ENCODE data around the gene CDH22.
A peak's percentile ranks its signal among the peaks of the same experiment; 100 is the strongest.

The CDH22 gene, protein sequence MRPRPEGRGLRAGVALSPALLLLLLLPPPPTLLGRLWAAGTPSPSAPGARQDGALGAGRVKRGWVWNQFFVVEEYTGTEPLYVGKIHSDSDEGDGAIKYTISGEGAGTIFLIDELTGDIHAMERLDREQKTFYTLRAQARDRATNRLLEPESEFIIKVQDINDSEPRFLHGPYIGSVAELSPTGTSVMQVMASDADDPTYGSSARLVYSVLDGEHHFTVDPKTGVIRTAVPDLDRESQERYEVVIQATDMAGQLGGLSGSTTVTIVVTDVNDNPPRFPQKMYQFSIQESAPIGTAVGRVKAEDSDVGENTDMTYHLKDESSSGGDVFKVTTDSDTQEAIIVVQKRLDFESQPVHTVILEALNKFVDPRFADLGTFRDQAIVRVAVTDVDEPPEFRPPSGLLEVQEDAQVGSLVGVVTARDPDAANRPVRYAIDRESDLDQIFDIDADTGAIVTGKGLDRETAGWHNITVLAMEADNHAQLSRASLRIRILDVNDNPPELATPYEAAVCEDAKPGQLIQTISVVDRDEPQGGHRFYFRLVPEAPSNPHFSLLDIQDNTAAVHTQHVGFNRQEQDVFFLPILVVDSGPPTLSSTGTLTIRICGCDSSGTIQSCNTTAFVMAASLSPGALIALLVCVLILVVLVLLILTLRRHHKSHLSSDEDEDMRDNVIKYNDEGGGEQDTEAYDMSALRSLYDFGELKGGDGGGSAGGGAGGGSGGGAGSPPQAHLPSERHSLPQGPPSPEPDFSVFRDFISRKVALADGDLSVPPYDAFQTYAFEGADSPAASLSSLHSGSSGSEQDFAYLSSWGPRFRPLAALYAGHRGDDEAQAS

DNA sequence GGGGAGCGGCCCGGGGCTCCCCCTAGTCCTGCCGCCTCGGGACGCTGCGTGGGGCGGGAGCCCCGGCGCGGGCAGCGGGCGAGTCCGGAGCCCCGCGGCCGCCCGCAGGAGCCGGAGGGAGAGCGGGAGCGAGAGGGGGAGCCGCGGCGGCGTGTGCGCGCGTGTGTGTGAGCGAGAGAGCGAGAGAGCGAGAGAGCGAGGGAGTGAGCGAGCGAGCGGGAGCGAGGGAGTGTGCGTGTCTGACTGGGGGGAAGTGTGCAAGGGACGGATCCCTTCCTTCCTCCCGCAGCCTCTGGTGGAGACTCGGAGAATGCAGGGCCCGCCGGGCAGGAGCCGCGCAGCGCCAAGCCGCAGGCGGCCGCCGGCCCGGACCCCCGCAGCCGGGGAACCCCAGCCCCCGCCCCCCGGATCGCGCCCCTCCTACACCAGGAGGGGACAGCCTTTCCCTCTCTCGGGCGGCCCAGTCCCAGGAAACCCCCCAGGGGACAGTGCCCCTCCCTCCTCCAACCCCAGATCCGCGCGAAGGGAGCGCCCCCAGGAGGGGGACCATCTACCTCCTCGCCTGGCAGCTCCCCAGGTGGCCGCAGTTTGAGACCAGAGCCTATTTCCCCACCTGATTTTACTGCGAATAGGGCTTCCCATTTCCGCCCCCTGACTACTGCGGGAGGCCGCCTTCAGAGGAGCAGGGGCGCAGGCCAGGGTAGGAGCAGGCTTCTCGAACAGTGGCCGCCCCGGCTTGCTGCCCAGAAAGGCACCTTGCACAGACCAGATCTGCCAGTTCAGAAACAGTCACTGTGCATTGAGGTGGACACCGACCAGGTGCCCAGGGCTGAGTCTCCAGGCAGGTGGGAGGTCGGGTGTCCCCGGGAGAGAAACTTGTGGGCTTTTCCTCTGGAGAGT lies at the start of gene CDH22:
TSS of gene CDH22 (minus strand) at position 241 of the 900 bp plus-strand sequence. CDS start 57,204 bp downstream, outside the sequence.
- DNase-seq (ENCODE audit: low spot score): peak; percentile 62

DNA sequence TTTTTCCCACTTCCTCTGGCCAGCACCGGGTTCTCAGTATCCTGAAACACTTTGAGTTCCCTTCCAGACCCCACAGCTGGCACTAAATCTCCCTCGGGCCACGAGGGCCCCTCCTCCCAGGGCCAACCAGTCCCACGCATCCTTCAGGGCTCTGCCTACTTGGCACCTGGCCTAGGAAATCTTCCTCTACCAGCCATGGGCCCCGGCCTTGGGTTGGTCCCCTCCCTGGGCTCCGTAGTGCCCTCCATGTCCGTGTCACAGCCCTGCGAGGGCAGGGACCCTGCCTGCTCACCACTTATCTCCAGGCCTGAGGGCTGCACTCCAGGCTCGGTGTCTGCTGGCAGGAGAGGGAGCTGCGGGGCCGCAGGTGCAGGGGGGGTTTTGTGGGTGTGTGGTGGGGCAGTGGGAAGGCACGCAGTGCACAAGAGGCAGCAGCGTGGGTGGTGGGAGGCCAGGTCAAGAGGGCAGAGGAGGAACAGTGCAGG lies 48.8 kb upstream of the CDH22 start:
- DNase-seq (ENCODE audit: low spot score): no peak

DNA sequence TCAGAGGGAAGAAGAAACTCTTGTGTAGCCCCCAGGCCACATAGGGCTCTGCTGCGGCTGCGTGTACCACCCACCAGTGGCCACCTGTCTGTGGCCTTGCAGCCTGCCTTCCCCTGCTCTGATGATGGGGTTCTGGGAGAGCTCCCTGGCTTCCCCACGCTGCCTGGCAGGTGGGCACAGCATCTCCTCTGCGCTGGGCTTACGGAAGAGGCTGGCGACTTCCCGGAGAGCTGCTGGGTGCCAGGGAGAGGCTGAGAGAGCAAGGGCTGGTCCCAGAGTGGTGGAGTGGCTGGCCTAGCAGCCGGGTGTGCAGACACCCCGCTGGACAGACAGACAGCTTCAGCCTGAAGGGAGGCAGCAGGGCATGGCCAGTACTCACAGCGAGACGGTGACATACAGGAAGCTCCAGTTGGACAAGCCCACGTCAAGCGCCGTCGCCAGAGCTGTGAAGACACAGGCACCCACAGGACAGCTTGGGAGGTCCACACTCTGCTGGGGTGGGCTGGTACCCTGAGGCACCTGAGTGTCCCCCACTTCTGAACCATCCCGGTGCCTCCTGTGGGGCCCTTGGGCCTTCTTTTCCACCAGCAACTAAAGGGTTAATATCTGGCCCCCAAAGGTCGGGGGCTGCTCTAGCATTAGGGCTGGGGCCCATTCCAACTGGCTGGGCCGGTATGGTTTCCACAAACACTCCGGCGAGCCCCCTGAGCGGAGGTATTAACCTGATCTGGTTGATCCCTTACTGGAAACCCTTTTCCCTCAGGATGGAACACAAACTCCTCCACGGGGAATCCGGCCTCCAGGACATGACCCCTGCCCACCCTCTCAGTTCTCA lies 48.1 kb upstream of the CDH22 start:
- no peak for DNase-seq (ENCODE audit: low spot score)

DNA sequence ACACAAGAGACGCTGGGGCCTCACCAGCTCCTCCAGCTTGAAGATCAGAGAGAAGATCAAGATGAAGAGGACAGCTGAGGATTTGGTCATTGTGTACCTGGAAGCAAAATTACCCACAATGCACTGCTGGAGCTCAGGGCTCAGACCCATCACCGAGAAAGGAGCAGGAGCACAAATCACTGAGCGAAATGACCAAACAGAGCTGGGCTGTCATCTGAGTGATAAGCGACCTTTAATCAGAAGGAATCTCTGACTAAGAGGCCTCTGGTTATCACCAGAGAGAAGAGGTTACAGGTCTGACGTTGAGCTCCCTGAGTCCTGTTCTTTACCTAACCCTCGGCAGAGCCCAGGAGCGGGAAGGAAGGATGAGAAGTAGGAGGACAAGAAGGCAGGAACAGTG lies 47.5 kb upstream of the CDH22 start:
- no peak for DNase-seq (ENCODE audit: low spot score)

DNA sequence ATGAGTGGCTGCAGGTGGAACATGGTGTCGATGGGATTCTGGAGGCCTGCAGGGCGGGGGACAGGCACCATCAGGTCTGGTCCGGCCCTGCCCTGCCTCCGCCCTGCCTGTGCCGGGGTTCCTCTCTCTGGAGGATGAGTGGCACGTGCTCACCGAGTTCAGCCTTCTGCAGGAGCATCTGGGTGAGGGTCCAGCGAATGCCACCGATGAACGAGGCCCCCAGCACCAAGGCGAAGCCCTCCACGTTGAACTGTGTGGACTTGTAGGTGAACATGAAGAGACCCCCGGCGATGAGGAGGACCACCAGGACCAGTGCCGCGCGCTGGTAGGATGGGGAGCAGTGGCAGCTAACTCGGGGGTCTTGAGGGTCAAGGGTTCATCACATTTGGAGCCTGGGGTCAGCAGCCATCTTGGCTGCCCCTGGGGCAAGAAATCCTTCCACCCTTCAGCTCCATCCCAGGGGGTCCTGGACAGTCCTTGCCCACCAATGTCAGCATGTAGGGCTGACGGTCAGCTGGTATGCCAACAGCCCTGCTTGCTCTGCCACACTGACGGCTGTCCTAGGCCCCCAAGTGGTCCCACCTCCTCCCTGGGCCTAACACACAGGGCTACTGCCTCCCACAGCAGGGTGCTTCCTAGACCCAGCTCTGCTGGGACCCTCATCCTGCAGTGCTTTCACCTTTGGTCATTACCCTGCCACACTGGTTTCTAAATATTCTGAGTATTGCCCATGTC lies 46.8 kb upstream of the CDH22 start:
- DNase-seq (ENCODE audit: low spot score): no peak

DNA sequence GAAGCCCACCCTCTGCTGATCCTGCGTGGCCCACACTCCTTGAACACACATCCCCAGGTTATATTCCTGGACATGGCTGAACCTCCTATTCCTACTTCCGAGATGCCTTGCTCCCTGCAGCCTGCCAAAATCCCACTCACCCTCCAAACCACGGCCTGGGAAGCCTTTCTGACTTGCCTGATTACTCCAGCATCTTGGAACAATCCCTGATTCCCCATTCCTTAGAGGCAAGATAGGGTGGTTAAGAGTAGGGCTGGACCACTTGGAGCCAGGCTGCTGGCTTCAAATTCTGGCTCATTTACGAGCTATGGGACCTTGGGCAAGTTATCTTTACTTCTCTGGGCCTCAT lies 45.9 kb upstream of the CDH22 start:
- no peak for DNase-seq (ENCODE audit: low spot score)

DNA sequence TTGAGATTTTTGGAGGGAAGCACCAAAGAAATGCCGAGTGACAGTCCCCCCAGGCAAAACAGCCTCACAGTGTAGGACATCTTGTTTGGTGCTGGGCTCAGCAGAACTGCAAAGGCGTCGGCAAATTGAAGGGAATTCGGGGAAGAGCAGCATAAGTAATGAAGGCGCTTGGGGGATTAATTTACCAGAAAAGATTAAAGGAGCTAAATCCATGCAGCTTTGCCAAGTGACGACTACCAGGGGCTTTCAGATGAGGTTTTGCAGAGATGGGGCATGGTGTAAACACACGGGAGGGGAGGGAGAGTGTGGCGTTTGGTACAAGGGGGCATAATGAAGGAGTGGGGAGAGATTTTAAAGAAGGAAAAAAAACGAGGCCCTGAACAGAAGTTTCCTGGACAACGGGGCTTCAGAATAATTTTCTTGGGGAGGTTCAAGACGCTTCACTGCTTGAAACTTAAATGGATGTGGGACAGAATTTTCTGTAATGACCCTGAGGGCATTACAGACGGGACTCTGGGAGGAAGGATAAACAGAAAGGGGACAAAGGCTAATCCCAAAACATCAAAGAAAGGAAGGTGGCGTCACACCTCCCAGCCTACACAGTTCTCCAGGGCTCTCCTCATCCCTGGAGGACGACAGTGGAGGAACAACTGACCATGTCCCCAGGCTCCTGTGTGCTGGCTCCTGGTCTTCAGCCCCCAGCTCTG lies 45.4 kb upstream of the CDH22 start:
- no peak for DNase-seq (ENCODE audit: low spot score)

DNA sequence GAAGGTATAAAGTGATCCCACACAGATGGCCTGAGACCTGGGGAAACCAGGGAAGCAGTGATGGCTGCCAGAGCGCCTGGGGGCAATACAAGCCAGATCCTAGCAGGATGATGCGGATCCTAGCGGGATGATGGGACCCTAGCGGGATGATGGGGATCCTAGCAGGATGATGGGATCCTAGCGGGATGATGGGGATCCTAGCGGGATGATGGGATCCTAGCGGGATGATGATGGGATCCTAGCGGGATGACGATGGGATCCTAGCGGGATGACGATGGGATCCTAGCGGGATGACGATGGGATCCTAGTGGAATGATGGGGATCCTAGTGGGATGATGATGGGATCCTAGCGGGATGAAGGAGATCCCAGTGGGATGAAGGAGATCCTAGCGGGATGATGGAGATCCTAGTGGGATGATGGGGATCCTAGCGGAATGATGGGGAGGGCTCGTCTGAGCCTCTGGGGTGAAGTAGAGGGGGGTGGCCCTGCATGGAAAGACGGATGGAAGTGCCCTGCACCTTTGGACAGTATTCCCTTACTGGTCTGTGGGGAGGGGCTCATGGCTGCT lies 44.2 kb upstream of the CDH22 start:
- DNase-seq (ENCODE audit: low spot score): no peak

DNA sequence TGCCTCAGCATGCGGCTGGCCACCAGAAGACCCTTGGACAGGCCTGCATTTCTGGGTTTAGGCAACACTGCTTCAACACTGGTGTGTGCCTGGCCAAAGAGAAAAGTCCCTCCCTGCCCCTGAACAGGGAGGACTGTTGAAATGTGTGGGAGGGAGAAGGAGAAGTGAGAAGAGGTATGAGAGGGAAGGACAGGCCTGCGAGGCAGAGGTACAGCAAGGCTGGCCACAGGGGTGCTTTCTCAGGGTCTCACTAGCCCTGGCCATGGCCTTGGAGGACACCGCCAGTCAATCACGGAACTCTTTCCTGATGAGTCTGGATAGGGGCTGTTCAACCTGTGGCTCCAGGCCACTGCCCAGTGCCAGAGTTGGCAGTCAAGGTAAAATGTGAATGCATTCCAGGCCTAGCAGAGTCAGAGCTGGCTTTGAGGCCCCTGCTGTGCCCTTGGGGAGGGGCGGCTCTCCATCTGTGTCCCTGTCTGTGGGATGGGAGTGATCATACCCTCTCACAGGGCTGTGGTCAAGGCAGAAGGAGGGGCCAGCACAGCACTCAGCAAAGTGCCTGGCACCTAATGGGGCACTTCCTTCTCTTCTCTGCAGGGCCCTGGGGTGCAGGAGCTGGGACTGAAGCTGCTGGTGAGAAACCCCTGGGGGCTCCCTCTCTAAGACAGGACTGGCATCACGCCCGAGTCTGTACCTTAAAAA lies 43.2 kb upstream of the CDH22 start:
- no peak for DNase-seq (ENCODE audit: low spot score)

DNA sequence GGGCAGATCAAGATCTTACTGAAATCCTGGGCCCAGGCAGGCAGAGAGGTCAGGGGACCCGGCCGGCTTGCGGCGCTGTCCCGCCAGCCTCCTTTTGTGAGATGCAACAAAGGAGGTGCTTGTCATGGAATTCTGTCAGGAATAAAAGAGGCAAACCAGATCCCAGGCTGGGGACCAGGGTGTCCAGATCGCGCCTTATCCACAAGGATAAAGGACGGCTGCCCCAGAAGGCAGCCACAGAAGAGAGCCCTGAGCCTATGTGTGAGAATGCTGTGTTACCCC lies 42.6 kb upstream of the CDH22 start:
- DNase-seq (ENCODE audit: low spot score): no peak

DNA sequence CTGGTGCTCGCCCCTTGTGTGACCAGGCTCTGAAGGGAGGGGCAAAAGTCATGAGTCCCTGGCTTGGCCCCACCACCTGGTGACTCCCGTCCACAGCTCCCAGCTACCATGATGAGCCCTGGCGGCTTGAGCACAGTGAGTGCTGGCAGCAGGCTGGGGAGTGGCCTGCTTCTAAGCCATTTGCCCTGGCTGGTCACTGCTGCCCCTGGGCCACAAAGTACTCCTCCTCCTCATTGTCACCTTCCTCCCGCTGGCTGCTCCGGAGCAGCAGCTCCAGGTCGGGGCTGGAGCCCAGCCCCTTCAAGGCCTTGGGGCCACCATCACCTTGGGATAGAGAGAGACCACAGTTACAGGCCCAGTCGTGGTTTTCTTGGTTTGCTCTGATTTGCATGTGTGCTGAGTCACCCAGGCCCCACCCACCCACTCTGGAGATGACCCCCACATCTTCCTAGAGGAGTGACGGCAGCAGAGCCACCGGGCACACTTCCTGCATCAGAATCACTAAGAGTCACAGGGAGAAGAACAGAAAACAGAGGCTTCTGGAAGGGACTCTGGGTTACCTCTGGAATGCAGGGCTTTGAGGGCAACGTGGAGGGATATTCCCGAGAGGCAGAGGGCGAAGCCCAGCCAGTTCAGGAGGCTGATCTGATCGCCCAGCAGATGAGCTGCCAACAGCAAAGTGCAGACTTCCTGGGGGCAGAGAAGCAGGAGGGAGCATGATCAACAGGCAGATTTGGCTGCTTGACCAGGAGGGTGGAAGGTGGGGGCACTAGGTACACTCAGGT lies 42.1 kb upstream of the CDH22 start:
- DNase-seq (ENCODE audit: low spot score): peak; percentile 68

DNA sequence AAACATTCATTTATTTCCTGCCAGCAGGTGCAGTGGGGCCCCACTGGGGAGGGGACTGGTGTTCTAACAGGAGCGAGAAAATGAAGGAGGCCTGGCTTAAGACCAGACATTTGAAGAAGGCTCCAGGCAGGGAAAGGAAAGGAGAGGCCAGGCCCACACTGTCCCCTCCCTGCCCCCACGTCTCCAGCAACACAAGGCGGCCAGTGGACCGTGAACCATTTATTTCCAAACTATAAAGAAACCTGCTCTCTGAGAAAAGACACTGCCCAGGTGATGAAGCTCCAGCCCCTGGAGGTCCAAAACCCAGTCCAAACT lies 41.4 kb upstream of the CDH22 start:
- peak; percentile 53 for DNase-seq (ENCODE audit: low spot score)

DNA sequence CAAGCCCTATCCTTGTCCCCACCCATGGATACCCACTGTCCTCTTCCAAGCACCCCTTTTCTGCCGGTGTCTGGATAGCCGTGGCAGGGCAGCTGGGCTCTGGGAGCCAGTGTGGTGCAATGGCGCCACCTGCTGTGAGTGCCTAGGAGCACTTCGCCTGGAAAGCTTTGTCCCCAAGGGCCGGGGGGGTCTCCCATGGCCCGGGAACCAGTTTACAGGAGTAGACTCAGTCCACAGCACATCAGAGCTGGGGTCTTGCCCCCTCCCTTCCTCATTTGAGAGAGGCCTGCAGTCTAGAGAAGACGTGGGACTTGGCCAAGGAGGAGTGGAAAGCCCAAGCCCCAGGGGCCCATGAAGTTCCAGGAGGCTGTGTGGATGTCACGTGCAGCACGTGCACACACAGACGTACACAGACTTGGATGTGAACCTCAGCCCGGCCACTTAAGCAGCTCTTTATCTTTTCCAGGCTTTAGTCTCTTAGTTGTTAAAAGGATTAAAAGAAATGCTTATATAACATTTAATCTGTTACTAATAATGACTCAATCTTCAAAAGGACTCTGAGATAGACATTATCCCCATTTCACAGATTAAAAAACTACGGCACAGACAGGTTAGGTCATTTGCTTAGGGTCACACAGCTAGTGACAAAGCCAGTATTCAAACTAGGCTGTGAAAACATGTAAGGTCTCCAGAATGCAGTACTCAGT lies 40.9 kb upstream of the CDH22 start:
- peak; percentile 54 for DNase-seq (ENCODE audit: low spot score)

DNA sequence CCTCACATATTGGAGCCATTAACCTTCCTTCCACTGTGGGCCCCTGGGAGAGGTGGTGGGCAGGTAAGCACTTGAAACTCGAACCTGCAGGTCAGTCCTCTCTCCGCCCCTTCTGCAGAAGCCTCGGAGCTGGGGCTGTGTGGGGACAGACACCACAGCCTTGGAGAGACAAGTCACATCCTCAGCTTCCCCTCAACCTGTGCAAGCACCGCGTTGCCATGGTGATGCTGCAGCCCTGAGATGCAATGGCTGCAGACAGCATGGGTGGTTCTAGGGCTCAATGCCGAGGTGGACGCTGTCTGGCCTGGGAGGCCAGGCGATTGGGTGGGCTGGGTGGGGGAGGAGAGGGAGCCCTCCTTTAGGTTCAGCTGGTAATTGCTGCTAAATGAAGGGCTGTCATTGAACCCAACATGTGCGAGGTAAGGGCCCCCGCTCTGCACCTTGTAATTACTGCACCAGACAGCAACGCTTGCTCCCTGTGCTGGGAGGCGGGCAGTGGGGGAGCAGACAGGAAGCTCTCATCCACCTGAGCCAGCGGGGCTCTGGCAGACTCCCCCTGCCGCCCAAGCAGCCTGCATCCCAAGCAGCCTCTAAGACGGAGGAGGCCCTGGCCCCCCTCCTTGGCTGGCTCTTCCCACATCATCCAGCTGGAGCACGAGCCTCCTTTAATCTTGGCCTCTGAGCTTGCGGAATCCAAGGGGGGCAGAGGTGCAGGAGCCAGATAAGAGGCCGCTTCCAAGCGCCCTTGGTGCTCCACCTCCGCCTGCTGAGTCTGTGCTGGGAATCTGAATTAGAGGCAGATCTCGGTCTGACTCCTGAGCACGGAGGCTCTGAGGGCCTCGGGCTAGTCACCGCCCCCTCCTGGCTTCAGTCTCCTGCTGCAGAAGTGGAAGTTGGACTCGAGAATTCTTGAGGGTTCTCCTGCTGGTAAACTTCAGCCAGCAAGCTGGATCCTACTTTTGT lies 39.8 kb upstream of the CDH22 start:
- no peak for DNase-seq (ENCODE audit: low spot score)

DNA sequence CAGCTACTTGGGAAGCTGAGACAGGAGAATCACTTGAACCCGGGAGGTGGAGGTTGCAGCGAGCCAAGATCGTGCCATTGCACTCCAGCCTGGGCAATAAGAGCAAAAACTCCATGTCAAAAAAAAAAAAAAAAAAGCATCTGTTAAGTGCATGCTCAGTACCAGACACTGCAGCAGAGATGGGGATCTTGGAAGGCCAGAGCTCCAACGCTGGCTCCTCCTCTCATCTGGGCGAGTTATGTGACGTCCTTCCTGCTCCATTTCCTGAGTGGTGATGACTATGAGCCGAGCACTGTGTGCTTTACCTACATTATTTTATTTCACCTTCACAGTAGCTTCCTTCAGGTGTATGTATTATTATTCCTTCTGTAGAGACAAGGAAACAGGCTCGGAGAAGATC lies 38.5 kb upstream of the CDH22 start:
- DNase-seq (ENCODE audit: low spot score): no peak

DNA sequence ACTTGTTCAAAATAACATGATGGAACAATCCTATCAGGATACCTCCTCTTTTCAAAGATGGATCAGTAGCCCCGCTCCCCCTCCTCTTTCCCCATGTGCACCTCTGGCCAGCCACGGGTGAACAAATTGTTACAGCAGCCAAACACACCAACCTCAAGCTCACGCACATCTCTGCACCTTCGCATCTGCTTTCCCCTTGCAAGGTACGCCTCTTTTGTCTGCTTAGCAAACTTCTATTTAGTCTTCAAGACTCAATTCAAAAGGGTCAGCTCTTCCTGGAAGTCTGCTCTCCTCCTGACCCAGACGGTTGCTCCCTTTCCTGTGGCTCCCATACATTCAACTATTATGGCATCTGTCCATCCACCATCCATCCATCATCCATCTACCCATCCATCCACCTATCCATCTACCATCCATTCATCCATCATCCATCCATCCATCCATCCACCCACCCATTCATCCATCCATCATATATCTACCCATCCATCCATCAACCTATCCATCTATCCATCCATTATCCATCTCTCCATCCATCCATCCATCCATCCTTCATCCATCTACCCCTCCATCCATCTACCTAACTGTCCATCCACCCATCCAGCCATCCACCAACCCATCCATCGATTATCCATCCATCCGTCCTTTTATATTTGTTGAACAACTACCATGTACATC lies 36.3 kb upstream of the CDH22 start:
- no peak for DNase-seq (ENCODE audit: low spot score)
